CD4-positive, alpha-beta T cell treated with Interferon alpha-2 for 1 hour (primary cell): ENCODE measurements around the gene PDIA2.
"Not testable (repeated sequence)": the region's sequence is repeated elsewhere in the genome, so short reads cannot be mapped to it uniquely, and the experiment has no call there.

Experiments
- DNase-seq, 2 donors: peaks; one replicate each; pipeline ENCODE4 v3.0.0-alpha.2; 2020 to 2022

Gene PDIA2, protein sequence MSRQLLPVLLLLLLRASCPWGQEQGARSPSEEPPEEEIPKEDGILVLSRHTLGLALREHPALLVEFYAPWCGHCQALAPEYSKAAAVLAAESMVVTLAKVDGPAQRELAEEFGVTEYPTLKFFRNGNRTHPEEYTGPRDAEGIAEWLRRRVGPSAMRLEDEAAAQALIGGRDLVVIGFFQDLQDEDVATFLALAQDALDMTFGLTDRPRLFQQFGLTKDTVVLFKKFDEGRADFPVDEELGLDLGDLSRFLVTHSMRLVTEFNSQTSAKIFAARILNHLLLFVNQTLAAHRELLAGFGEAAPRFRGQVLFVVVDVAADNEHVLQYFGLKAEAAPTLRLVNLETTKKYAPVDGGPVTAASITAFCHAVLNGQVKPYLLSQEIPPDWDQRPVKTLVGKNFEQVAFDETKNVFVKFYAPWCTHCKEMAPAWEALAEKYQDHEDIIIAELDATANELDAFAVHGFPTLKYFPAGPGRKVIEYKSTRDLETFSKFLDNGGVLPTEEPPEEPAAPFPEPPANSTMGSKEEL

DNA sequence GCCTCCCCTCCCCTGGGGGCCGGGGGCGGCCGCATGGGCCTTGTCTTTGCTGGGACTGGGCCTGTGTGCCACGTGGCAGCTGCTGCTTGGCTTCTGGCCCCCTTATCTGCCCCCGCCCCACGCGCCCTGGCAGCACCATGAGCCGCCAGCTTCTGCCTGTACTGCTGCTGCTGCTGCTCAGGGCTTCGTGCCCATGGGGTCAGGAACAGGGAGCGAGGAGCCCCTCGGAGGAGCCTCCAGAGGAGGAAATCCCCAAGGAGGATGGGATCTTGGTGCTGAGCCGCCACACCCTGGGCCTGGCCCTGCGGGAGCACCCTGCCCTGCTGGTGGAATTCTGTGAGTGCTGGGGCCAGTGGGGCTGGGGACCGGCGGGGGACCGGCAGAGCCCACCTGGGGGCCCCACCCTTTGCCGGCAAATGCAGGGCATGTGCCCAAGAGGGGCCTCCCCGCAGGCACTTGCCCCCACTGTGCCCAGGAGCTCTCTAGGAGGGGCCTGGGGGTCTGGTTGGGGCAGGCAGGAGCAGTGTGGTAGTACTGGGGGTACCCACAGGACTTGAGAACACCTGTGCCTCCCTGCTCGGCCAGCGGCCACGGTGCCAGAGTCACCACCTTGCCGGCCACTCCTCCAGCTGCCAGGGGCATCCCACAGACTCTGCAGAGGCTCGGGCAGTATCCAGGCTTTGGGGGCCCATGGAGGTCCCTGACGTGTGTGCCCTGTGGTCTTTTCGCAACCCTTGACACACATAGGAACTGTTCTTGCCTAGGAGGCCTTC is at the start of gene PDIA2:
Gene PDIA2, plus strand, starts transcription at position 132 of the 773 bp plus-strand sequence. Its CDS starts 6 bp downstream, at position 138.
- DNase-seq, result no peak

DNA sequence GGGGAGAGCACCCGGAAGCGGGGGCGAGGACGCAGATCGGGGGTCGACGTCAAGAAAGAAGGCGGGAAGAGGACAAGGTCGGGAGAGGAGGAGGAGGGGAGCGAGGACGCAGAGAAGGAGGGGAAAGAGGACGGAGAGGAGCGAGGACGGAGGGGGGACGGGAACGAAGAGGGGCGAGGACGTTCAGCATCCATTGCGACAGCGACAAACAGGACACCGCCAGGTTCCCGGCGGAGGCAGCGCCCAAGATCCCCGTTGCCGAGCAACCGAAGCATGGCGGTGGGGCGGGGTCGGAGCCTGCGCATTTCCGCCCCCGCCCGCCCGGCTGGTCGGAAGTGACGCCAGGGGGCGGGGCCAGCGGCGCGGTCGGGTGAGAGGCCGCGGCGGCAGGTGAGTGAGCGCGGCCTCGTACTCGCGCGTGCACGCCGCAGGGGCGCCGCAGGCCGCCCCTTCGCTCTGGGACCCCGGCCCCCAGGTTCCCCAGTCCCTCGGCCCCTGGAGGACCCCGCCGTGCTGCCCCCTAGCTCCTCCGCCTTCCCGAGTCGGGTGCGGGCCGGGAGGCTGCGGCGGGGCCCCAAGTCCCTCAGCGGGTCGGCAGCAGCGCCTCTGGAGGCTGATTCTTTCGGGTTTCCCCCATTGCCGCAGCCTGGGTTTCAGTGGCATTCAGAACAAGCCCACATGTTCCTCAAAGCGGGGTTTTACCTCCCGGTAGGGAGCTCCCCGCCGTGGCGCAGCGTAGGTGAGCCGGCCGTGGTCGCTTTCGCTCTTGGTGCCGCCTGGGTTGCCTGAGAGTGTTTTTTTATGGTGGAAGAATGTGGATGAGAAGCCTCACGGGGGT is 48.3 kb upstream of the PDIA2 start, which contains the start of gene FAM234A:
Gene FAM234A, plus strand, starts transcription at position 354 of the 838 bp plus-strand sequence. CDS start 19,593 bp downstream, outside the sequence.
- DNase-seq, result peak; percentile 93 to 95

DNA sequence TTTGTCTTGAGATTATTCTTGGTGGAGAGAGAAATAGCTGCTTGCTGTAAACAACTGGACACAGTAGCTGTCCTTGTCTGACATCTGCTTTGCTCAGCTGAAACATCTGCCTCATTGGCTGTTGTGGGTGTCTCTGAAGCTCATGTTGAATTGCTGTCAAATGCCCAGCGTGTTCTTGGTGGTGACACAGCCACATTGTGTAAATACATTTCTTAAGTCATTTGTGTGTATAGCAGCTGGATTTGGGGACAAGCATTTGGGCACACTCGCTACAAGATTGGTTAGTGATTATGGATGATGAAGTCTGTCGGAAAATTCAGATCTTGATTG is 43.1 kb upstream of the PDIA2 start:
- DNase-seq, result no peak

DNA sequence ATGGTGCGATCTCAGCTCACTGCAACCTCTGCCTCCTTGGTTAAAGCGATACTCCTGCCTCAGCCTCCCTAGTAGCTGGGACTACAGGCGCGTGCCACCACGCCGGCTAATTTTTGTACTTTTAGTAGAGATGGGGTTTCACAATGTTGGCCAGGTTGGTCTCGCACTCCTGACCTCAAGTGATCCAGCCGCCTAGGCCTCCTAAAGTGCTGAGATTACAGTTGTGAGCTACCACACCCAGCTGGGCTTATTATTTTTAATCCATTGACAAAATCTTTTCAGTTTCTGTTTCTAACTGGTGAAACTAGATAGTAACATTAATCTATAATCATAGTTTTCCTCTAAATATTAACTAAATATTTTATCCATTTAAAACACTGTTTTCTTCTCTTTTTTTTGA is 42.4 kb upstream of the PDIA2 start:
- no peak for DNase-seq

DNA sequence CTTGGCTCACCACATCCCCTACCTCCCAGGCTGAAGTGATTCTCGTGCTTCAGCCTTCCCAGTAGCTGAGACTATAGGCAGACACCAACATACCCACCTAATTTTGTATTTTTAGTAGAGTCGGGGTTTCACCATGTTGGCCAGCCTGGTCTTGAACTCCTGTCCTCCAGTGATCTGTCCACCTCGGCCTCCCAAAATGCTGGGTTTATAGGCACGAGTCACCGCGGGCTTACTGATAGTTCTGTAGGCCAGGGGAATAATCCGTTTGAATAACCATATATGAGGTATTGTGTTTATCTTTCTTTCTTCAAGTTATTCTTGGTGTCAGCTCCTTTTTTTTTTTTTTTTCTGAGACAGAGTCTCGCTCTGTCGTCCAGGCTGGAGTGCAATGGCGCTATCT is 40.7 kb upstream of the PDIA2 start:
- DNase-seq, result no peak

DNA sequence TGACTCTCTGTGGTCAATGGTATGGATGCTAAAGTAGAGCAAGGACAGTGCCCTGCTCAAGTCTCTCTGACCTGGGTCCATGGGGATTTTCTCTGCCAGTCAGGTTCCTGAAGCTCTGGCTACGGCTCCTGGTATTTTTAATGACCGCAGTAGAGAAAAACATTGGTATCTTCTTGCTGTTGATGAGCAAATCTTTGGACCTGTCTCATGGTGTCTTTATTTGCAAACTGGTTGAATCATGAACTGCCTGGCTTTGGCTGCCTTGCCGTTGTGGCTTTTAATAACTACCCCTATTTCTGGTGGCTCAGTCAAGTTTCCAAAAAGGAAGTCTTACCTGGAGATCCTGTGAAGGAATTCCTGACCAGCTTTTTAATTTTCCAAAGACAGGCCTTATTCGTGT is 39.6 kb upstream of the PDIA2 start:
- DNase-seq, result no peak

DNA sequence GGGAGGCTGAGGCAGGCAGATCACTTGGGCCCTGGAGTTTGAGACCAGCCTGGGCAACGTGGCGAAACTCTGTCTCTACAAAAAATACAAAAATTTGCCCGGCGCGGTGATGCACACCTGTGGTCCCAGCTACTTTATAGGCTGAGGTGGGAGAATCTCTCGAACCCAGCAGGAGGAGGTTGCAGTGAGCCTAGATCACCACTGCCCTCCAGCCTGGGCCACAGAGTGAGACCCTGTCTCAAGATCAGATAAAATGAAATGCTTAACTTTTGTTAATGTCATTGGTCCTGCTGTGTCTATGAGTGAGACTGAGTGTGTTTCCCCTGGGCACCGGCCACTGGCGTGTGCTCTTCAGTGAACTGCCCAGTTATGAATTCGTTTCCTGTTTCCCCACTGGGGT is 37.9 kb upstream of the PDIA2 start:
- DNase-seq, result no peak

DNA sequence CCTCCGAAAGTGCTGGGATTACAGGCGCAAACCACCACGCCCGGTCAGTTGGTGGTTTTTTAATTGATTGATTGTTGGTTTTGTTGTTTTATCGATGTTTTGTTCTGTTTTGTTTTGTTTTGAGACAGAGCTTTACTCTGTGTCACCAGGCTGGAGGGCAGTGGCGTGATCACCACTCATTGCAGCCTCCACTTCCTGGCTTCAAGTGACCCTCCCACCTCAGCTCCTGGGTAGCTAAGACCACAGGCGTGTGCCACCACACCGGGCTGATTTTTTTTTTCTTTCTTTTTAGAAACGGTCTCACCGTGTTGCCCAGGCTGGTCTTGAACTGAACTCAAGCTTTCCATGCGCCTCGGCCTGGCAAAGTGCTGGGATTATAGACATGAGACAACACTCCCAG is 35.9 kb upstream of the PDIA2 start:
- DNase-seq, result no peak

DNA sequence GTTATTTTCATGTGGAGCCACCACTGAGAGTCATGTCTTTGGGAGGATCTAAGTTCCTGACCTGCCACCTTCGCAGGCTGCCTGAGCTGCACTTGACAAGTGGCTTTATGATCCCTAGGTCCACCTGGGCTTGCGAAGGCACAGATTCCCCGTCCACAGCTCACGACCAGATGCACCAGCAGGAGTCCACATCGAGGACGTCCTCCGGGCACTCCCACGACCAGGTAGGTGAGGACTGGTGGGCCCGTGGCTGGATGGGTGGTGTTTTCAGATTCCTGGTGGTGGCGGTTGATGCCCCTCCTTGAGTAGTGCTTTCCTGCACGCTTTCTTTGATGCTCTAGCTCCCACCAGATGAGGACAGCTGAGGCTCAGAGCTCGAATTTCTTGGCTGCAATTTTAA is 33.5 kb upstream of the PDIA2 start:
- DNase-seq, result no peak

DNA sequence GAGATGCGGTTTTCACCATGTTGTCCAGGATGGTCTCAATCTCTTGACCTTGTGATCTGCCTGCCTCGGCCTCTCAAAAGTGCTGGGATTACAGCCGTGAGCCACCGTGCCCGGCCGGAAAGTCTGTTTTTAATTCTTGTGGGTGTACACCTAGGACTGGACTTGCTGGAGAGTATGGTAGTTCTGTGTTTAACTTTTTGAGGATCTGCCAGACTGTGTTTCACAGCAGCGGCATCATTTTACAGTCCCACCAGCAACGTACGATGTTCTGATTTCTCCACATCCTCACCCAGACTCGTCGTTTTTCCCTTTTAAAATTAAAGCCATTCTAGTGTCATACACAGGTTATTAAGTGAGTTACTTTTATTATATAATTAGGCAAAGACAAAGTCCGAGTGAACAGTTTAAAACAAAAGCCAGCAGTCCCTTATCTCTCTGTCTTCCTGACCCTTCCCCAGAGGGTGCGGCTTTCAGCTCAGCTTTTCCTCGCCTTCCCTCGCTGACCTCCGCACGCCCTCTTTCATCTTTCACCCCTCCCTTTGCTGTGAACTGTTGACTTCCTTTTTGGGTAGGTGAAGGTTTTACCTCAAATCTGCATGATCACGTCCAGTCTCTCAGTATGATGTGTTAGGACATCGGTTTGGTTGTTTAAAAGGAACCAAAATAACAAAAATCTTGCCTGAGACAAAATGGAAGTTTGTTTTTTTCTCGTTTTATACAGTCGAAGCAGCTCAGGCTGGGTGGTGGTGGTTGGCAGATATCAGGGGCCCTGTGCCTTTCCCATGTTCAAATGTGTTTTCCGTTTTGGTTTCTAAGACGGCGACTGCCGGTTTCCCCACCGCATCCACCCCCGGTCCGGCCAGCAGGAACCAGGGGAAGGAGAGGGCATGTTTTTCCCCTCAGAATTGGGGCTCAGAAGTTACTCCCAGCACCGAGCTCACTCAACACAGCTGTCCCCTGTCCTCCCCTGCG is 30.3 kb upstream of the PDIA2 start:
- peak in 1 of 2 donors; percentile 39 for DNase-seq

DNA sequence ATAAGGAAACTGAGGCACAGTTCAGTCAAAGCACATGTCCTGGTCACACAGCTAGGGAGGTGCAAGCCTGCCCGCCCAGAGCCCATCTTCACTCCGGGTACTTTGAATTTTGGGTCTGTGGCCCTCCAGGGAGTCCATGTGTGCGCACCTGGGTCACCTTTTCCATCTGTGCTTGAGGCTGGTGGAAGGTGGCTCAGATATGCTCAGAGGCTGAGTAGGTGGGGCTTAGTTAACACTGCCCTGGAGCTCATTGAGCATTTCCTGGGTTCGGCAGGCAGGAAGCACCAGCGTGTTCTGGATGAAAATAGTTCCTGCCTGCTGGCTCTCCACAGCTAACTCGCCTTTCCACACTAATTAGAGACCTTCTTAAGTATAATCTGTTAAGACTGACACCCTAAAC is 29.1 kb upstream of the PDIA2 start:
- peak in 1 of 2 donors; percentile 6 for DNase-seq

DNA sequence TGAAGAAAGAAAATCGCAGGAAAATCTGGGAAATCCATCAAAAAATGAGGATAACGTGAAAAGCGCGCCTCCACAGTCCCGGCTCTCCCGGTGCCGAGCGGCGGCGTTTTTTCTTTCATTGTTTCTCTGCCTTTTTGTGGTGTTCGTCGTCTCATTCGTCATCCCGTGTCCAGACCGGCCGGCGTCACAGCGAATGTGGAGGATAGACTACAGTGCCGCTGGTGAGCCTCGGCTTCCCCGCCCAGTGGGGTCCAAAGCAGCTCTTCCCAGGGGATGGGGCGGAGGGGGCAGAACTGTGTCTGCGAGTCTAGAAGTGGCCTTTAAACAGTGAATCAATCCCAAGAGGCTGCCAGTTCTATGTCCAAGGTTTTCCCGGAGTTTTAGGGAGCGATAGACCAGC is 28.5 kb upstream of the PDIA2 start:
- no peak for DNase-seq

DNA sequence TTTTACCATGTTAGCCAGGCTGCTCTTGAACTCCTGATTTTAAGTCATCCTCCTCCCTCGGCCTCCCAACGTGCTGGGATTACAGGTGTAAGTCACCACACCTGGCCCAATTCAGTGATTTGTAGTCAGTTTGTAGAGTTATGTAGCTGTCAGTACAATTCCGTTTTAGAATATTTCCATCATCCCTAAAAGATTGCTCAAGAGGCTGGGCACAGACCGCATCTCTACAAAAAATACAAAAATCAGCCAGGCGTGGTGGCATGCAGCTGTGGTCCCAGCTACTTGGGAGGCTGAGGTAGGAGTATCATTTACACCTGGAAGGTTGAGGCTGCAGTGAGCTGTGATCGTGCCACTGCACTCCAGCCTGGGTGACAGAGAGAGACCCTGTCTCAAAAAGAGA is 27.8 kb upstream of the PDIA2 start:
- no peak for DNase-seq

DNA sequence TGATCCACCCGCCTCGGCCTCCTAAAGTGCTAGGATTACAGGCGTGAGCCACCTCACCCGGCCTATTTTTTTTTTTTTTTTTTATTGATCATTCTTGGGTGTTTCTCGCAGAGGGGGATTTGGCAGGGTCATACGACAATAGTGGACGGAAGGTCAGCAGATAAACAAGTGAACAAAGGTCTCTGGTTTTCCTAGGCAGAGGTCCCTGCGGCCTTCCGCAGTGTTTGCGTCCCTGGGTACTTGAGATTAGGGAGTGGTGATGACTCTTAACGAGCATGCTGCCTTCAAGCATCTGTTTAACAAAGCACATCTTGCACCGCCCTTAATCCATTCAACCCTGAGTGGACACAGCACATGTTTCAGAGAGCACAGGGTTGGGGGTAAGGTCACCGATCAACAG is 24.9 kb upstream of the PDIA2 start:
- DNase-seq, result not testable (repeated sequence)

DNA sequence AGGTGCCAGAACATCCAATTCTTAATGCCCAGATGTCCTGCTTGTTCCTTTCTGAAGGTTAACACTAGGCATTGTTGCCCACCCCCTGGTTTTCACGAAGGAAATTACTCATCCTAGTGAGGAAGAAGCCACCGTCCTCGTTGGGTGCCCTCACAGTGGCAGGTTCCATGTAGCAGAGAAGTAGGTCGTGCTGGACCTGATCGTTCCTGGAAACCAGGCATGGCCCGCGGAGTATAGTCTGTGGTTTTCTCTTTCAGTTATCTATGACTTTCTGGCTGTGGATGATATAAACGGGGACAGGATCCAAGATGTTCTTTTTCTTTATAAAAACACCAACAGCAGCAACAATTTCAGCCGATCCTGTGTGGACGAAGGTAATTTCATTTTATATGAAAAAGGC is 23.7 kb upstream of the PDIA2 start:
- DNase-seq, result no peak

DNA sequence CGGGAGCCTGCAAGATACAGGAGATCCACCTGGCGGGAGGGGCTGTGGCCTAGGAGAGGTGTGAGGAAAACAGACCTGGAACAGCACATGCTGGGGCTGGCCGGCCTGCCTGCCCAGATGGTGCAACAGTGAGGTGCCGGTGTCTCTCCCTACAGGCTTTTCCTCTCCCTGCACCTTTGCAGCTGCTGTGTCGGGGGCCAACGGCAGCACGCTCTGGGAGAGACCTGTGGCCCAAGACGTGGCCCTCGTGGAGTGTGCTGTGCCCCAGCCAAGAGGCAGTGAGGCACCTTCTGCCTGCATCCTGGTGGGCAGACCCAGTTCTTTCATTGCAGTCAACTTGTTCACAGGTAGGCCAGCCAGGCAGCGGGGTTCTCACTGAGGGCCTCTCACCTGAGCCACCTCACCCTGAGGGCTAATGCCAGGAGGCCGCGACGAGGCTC is 23.1 kb upstream of the PDIA2 start:
- no peak for DNase-seq

DNA sequence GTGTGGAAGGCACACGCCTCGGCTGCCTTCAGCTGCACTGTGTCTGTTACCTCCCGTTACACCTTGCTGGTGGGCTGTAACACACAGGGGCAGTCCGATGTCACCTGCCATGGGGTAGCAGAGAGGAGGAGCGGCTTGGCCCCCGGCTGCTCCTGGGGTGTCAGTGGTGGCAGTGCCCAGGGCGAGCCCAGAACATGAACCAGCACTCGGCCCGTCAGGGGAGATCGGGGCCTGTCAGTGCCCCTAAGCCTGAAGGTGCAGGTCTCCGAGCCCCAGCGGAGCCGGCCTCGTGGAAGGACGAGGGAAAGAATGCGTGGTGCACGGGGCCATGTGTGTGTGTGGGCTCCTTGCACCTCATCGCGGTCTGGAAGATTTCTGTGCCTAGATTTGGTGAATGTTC is 22.6 kb upstream of the PDIA2 start:
- DNase-seq, result no peak

DNA sequence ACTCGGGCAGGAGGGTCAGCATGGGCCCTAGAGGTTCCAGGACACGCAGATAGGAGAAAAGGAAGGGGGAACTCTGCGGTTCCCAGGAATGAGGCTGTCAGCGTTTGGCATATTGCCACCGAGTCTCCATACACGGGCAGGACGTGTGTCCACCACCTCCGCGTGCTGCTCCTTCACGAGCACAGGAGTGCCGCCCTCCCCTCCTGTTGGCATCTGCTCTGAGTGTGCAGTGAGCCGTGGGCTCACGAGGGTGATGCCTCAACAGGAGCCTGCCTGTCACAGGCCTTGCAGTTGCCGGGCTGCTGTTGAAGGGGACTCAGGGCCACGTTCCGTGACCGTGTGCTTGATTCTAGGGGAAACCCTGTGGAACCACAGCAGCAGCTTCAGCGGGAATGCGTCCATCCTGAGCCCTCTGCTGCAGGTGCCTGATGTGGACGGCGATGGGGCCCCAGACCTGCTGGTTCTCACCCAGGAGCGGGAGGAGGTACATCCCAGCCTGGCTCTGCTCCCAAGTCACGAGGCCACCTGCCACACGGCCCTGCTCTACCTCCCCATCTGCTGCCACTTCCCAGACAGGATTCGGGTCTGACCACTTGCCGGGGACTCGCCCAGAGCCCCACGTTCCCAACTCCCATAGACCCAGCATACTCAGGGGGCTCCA is 21.8 kb upstream of the PDIA2 start:
- DNase-seq, result no peak

DNA sequence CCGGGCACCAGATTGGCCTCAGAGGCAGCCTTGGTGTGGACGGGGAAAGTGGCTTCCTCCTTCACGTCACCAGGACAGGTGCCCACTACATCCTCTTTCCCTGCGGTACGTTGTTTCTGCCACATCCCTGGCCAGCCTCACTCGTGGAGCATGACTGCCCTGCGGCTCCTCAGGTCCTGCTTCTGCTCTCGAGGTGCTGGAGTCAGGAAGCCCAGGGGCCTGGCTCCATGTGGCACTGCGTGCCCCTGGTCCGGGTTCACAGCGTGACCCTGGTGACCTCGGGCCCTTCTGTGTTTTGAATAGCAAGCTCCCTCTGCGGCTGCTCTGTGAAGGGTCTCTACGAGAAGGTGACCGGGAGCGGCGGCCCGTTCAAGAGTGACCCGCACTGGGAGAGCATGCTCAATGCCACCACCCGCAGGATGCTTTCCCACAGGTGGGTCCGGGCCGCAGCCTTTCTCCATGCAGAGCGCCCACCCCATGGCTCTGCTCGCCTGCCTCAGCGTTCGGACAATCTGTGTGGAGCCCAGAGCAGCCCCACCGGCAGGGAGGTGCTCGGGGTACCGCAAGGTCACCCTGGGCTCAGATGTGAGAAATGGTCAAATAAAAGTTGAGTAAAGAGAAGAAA is 20.7 kb upstream of the PDIA2 start:
- DNase-seq, result no peak

DNA sequence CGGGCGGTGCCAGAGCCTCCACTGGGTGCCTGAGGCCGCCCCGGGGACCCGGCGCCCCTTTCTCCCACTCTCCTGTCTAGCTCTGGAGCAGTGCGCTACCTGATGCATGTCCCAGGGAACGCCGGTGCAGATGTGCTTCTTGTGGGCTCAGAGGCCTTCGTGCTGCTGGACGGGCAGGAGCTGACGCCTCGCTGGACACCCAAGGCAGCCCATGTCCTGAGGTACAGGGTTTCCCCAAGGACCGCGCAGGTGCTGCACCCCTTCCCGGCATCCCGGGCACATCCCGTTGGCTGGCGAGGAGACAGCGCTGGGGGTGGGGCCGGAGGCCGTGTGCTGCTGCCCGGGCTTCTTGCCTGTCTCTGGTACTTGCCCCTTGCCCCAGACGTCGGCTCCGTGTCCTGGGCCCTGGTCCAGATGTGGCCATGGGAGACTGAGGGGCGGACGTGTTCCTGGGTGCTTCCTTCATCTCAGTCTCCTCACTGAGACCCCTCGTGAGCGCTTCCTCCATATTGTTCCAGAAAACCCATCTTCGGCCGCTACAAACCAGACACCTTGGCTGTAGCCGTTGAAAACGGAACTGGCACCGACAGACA is 19.7 kb upstream of the PDIA2 start:
- DNase-seq, result no peak
